GM21381 (cell line): Measurements from ENCODE around the gene NBAS.
"Not testable (repeated sequence)": the region's sequence is repeated elsewhere in the genome, so short reads cannot be mapped to it uniquely, and the experiment has no call there.

Experiments
- ATAC-seq: cut with Tn5 transposase; IDR thresholded peaks from one replicate; pipeline ENCODE4 v1.9.1; 2021; ENCODE audit warnings: mild to moderate bottlenecking, moderate library complexity; ENCODE audit not compliant: unreplicated experiment

The NBAS gene

DNA sequence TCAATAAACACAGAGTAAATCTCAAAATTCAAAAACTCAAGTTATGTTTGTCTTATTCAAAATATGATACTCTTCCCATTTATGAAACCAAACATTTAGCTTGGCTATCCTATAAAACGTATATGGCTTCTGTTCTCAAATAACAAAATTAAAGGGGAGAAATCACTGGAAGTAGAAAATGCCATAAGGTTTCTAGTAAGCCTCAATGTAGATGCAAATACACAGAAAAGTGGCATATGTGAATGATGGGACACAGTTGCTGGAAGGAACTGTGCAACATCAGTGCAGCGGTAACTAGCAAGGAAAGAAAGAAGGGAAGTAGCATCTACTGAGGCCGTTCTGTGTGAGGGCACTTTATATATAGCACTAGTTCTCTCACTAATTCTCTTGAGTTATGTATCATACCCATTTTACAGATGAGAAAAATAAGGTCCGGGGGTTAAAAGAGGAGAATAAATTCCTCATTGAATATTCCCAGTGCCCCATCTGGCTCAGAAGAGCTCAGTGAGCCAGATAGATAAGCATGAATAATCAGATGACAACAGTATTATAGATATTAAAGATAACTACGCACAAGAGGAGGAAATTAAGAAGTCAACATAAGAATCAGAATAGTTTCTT lies 27.2 kb downstream of the NBAS start:
- ATAC-seq: no peak

DNA sequence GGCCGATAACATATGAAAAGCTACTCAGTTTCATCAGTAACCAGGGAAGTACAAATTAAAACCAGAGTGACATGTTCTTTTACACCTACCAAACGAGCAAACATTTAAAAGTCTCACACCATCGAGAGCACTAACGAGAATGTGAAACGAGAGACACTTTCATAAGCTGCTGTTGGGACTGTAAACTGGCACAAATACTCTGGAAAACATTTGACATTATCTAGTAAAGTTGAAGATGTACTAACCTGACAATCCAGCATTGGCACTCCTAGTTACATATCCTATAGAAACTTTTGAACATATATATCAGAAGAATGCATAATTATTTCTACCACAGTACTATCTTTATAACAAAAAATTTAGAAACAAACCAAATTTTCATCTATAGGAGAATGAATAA lies 28.1 kb downstream of the NBAS start:
- no peak for ATAC-seq

DNA sequence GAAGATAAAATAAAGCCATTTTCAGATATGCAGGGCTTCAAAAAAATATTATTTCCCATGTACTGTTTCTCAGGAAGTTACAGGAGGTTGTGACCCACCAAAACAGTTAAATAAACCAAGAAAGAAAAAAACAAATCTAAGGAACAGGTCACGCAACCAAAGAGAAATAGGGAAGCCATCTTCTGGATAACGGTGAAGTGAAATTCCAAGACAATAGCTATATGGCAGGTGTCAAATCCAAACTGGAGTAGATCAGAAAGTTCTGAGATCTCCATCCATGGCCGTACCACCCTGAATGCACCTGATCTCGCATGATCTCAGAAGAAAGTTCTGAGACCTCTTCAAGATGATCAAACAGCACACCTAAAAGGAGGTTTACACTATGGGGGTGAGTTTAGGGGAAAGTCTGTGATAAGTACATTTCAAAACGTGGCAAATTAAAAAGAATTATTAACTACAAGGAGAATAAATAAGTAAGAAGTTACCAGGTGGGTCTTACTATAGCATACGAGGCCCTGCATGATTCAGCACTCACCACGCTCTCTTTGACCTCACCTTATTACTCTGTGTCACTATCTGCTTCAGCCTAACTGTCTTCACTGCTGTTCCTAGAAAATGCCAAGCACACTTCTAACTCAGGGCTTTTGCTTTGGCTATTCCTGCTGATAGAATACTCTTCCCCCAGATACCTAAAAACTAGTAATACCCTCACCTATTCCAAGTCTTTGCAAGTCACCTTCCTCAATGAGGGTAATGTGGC lies 29.9 kb downstream of the NBAS start:
- no peak for ATAC-seq

DNA sequence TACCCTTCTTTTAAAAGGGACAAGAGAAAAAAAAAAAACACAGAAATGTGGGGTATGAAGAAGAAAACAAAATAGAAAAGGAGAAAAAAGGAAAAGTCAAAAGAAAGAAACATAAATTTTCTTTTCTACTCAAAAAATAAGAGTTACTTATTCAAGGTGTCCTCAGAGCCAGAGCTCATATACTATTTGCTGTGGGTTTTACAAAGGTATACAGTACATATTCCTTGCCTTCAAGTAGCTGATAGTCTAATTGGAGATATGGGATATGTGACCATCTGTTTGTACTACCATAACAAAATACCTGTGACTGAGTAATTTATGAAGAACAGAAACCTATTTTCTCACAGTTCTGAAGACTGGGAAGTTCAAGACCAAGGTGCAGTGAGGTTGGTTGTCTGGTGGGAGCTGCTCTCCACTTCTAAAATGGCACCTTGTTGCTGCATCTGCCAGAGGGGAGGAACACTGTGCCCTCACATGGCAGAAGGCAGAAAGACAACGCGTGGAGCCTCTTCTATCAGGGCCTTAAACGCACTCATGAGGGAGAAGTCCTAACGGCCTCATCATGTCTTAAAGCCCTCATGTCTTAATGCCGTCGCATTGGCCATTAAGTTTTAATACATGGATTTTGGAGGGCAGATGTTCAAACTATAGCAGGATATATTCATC lies 33.9 kb downstream of the NBAS start:
- no peak for ATAC-seq

DNA sequence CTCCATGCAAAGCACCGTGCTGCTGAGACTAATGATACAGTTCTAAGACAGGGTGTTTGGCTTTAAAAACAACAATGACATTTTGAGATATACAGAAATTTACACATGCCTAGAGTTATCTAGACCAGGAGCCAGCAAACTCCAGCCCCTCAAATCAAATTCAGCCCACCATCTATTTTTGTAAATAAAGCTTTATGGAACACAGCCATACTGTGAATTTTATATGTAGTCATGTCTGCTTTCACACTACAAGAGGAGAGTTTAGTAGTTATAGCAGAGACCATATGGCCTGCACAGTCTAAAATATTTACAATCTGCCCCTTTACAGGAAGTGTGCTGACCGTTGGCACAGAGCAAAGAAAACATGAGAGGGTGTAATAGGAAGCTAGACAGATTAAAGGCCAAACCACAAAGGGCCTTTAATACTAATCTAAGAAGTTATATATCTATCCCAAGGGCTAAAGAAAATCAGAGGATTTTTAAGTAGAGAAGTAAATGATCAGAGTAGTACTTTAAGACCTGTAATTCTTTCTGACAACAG lies 39.4 kb downstream of the NBAS start:
- ATAC-seq: no peak

DNA sequence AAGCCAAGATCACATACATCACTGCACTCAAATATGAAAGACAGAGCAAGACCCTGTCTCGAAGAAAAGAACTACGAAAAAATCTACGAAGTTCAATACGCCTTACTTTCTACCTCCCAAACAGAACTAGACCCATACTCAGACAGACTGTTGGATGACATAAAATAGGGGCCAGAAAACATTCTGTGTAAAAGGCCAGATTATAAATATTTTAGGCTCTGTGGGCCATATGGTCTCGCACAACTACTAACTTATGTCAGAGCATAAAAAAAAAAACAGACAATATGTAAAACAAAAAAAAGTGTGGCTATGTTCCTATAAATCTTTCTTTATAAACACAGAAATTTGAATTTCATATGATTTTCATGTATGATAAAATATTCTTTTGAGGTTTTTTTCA lies 40.8 kb downstream of the NBAS start:
- no peak for ATAC-seq

DNA sequence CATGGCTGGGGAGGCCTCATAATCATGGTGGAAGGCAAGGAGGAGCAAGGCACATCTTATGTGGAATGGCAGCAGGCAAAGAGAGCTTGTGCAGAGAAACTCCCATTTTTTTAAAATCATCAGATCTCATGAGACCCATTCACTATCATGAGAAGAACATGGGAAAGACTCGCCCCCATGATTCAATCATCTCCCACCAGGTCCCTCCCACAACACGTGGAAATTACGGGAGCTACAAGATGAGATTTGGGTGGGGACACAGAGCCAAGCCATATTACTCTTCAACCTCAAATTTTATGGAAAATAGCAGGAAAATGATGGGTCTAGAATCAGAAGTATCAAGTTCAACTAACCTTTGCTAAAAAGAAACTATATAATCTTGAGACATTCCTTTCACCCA lies 42.4 kb downstream of the NBAS start:
- ATAC-seq: not testable (repeated sequence)

DNA sequence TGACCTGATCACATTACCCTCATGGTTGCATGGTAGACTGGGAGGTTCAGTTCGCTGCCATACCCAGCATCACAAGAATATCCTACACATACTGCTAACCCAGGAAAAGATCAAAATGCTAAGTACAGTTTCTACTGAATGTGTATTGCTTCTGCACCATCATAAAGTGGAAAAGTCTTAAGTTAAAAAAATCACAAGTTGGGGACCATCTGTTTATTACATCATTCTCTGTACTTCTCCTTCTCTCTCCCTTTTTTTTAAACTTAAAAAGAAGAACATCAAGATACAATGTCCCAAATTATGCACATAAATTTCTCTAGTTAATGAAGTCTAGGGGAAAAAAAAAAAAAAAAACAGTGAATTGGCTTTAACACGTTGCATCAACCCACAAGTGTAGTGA lies 43.3 kb downstream of the NBAS start:
- ATAC-seq: no peak

DNA sequence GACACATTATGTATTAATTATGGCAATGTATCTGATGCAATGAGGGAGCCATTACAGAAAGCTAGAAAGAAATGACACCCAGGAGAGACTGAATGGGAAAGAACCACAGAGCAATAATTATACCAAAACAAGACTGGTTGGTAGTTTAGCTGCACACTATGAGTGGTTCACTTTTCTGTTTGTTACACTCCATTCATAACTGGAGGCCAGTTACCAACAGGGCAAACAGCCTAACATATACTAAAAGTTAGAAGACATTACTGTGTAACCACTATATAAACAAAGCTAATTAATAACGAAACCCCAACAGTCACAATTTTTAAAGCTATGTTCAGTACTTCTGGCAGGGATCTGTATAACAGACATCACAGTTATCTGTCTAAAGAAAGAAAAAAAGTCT lies 49.4 kb downstream of the NBAS start:
- peak; percentile 74 for ATAC-seq

DNA sequence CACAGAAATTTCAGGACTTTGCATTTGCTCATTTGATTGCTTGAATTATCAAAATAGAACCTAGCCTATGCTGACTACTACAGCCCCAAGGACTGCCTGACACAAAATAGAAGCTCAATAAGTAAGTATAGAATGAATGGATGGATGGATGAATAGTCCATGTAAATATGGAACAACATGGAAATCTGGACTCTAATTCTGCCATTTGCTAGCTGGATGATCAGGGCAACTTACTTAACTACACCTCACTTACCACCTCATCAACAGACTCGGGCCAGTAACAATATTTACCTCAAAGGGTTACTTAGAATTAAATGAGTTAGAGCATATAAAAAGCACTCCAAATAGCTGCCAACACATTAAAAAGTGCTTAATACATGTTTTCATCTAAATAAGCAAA lies 50.6 kb downstream of the NBAS start:
- ATAC-seq: no peak

DNA sequence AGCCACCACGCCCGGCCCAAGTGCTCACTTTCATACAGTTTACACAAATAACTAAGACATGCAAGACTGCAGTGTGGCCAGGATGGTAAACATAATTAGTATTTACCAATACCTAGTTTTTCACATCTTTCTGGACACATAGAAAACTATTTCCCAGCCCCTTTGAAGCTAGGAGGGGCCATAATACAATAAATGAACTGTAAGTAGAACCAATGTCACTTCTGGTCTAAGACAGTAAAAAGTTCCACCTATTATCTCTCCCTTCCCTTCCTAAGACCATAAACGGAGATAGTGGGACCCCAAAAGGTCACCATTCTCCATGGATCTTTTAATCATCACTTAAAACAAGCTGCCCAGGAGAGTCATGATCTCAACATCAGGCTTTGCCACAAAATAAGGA lies 51.0 kb downstream of the NBAS start:
- ATAC-seq: no peak

DNA sequence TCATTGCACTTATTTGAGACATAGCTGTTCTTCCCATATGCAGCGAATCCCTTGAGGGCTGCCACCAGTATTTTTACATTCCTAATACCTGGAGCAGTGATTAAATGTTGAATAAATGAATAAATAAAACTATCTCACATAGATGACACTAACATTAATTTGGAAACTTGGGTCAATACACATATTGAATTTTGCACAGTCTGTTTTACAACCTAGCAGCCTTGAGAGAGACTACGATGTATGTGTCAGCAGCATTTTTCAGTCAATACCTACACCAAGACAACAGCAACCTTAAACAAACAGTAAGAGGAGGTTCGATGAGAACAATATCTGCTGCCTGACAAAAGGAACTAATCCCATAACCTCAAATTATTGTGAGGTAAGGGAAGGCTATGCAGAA lies 53.4 kb downstream of the NBAS start:
- ATAC-seq: no peak

DNA sequence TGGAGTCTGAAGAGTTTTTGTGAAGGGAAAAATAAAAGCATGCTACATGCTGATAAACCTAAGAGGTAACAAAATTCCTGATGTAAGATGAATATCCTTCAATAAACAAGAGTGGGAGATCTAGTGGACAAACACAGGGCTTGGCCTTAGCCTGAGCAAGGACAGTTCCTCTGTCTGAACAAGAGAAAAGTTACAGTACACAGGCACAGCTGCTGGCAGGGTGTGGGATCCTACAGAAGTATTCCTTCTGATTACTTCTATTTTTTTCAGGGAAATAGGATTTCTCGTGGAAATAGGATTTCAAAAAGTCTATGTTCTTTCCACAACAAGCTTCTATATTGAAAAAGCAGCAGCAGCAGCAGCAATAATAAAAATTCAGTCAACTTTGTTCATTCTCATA lies 54.1 kb downstream of the NBAS start:
- ATAC-seq: no peak

DNA sequence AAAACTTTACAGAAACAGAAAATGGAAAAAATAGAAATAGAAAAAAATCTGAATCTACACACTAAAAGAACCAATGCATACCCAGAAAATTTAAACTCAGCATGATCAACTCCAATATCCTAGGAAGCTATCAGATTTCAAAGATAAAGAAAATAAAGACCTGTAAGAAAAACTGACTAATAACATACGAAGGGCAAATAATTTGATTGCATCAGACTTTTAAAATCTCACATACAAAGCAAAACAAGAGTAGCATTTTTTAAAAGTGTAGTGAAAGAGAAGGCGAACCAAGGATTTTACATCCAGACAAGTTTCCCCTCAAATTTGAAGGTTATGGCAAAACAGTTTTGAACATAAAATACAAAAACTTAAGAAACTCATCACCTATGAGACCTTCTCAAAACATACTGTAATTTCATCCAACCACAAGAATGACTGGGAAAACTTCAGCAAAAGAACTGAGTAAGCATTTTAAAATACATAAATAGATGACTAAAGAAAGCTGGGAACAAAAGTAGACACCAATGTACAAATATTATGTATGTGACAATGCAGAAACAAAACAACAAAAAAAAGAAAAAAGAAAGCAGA lies 54.8 kb downstream of the NBAS start:
- ATAC-seq: no peak

DNA sequence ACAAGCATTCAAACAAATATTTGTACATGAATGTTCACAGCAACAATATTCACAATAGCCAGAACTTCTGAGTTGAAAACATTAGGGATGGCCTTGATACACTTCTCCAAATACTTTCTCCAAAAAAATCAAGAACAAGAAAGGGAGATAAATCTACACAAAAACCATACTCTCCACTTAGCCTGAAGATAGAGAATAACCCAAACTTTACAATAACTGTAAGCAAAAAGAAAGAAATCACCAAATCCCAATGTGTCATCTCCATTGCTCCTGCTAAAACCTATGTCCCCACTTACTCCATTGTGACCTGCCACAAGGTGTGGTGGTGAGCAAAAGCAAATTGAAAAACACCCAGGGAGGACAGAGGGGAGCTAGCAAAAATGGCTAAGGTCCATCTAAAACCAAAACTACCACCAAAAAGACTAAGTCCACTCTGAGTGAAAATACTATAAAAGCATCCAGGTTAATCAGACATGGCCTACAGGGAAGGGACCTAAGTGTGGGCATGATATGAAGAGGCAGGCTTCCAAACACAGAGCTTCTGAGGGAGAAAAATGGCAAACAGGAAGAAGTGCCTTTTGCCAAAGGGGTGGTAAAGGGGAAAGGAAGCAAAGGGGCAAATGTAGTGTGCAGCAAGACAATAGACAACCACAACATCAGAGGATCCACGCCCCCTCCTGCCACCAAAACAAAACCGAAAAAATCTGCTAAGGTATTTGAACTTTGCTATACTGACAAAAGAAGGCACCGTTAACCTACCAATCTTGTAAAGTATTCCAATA lies 56.1 kb downstream of the NBAS start:
- no peak for ATAC-seq

DNA sequence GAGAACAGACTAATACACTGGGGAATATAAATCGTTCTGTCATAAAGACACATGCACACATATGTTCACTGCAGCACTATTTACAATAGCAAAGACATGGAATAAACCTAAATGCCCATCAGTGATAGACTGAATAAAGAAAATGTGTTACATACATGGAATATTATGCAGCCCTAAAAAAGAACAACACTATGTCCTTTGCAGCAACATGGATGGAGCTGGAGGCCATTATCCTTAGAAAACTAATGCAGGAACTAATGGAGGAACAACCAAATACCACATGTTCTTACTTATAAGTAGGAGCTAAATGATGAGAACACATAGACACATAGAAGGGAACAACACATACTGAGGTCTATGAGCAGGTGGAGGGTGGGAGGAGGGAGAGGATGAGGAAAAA lies 61.9 kb downstream of the NBAS start:
- ATAC-seq: not testable (repeated sequence)

DNA sequence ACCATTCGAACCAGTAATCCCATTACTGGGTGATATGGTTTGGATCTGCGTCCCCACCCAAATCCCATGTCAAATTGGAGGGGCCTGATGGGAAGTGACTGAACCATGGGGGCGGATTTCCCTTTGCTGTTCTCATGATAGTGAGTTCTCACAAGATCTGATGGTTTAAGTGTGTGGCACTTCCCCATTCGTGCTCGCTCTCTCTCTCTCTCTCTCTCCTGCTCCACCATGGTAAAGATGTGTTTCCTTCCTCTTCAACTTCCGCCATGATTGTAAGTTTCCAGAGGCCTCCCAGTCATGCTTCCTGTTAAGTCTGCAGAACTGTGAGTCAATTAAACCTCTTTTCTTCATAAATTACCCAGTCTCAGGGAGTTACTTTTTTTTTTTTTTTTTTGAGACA lies 62.6 kb downstream of the NBAS start:
- no peak for ATAC-seq

DNA sequence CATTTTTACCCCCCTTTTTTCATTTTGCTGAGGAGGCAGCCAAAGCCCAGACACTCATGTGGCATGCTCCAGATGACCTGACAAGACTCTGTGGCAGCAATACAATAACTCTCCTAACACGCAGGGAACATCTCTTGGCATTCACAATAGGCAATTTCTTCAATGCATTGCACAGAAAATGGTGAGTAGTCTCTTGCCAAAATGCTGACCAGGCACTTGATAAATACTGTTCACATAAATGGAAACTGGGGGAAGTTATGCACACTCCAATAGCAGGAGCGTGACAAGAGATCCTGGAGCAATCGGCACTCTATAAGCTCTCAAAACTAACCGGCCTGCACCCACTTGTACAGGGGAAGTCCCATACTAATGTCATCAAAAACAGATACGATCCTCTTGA lies 66.3 kb downstream of the NBAS start:
- no peak for ATAC-seq

DNA sequence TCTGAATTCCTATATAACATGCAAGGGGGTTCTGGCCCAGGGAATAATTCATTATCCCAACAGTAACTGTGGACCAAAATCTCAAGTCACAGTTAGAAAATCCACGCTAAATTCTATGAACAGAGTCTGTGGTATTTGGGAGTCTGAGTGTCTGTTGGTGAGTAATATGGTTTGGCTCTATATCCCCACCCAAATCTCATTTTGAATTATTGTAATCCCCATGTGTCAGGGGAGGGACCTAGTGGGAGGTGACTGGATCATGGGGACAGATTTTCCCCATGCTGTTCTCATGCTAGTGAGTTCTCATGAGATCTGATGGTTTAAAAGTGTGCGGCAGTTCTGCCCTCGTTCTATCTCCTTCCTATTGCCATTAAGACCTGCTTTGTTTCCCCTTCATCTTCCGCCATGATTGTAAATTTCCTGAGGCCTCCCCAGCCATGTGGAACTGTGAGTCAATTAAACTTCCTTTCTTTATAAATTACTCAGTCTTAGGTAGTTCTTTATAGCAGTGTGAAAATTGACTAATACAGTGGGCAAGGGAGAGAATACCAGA lies 68.3 kb downstream of the NBAS start:
- ATAC-seq: no peak

DNA sequence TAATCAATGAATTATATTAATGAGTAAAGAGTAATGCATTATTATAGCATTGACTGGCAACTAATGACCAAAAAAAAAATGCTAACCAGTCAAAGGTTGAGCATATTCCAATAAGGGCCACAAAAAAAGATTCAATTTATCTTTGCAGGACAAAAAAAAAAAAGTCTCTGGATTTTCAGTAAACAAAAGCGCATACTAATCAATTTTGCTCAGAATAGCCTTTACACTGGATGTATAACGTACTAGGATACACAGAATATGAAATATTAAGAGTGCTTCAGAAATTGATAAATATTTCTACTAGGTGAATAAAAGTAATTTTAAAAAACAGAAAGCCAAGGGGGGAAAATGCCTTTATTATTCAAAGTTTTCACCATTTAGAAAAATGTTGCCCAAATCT lies 74.4 kb downstream of the NBAS start:
- no peak for ATAC-seq

DNA sequence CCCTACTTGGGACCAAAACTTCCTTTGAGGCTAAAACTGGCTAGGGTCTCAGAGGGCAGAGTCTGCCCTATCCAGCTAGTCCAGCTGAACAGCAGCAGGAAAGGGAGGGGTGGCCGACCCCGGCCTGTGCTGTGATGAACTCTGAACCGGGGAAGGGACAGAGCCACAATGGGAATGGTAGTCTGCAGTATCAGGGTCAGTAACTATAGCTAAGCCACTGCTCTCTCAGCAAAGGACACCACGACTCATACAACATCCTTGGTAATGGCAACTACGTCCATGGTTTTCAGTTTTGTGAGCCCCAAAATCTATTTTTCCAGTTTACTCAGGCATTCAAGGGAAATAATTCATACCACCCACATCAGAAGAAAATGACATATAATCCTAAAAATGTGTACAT lies 75.2 kb downstream of the NBAS start:
- no peak for ATAC-seq
